SW 1271 (cell line): Measurements from ENCODE around the gene KIF17.
"Not testable (repeated sequence)": the region's sequence is repeated elsewhere in the genome, so short reads cannot be mapped to it uniquely, and the experiment has no call there.

Experiments used
- DNase-seq, 2 experiments: peaks; one replicate each; lab custom pipeline; 2025; lab: John Stamatoyannopoulos, UW

Gene KIF17

DNA sequence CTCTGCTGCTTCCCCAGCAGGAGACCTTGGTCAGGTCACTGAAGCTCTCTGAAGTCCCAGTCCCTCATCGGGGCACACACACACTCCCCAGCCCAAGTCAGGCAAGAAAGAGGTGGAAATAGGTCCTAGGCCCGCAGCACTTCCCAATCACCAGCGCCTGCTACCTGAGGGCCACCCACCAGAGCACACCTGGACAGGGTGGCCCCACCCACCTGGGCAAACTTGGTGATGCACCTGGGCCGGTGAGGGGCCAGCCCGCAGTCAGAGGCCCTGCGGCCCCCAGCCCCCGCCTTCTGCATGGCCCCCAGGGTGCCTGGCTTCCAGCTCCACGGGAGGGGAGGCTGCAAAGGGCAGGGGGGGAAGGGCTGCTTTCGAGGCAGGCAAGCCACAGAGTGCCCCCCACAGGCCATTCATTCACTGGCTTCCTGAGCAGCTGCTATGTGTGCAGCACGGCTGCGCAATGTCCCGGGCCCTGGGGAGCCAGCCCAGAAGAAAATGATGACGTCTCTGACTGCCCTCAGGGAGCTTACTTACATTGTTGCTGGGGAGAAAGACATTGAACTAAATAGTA is 10.0 kb upstream of the KIF17 start:
- no peak for DNase-seq

DNA sequence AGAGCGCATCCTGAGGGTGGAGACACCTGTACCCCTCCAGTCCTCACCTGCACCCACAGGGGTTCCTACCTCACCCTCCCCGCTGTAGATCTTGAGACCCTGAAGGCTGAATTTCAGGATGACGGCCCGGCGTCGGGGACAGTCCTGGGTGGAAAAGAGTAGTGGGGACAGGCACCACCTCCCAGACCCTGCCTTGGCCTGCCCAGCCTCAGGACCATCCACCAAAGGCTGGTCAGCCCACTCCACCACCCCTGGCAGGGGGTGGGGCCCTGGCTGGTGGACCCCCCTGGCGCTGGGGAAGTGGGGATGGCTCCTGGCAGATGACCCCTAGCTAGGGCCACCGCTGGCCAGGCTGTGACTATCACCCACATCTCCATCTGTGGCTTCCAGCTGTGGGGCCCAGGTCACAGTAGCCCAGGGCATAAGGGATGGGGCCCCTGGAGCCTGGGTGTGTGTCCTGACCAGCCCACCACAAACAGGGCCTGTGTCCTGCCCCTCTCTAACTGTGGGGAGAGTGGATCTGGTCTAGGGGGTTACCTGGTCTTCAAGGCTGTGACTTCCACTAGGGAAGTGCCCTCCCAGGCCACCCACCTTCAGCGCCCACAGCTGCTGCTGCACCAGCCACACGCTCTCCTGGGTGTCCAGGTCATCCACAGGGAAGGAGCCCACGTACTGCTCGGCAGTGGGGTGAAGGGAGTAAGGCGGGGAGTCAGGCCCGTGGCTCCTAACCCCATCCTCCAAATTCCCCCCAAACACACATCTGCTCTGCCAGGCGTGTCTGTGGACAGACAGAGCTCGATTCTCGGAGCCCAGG is 9.3 kb upstream of the KIF17 start:
- no peak for DNase-seq

DNA sequence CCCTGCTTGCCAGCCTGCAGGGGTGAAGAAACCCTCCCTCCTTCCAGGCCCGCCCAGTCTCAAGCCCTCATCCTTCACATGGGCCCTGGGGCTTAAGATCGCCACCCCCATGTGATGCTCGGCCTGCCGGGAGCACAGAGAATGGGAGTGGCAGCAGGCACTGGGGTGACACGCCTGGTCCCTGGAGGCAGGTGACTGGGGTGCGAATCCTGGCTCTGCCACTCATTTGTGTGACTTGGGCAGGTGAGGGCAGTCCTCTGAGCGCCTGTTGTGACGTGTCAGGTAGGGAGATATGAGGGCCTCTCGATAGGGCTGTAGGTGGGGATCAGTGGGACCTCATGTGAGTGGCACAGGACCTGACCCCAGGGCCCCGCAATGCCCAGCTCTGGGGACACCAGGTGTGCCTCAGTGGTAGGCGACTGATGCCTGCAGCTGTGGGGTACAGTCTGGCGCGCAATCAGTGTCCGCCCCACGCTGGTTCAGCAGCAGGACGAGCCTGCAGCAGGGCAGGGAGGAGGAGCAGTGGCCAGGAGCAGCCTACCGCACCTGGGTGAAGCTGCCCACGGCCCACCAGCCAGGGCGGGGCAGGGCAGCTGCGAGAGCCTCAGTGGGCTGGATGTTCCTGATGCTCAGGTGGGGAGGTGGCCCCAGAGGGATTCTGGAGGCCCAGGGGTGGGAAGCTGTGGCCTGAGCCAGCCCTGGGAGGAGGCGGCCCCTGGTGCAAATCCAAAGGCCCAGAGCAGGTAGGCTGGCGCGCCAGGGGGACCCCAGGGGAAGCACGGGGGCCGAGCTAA is 8.5 kb upstream of the KIF17 start:
- no peak for DNase-seq

DNA sequence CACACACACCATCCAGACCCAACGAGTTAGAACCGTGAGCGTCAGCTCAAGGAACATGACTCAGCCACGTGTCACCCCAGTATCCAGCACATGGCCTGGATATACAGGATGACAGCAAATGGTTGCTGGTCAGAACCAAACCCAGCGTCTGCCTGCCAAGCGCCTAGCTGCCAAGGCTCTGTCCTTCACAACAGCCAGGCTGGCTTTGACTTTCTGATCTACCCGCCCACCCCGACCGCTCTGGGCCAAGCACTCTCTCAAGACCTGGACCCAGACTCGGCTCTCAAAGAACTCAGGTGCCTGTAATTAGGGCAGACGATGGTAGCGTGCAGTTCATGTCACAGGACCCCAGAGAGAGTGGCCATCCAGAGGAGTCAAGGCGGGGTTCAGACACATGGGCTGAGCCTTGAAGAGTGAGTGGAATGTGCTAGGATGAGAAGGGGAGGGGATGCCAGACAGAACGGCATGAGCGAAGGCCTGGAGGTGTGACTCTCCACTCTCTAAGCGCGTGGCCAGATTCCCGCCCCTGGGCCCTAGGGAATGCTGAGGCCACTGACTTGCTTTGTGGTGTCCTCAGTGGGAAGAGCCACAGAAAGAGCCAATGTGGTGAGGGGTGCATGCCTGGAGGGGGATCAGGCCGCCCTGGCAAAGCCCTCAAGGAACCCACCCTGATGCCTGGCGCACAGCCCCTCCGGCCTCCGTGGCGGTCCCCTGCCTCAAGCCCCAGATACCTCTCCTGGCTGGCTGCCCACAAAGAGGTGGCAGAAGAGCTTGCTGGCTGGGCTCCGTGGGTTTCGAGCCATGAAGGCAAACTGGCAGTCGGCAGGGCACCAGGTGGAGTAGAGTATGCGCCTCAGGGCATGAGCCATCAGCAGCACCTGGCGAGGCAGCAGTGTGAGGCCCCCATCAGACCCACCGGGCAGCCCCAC is 7.6 kb upstream of the KIF17 start:
- DNase-seq: no peak

DNA sequence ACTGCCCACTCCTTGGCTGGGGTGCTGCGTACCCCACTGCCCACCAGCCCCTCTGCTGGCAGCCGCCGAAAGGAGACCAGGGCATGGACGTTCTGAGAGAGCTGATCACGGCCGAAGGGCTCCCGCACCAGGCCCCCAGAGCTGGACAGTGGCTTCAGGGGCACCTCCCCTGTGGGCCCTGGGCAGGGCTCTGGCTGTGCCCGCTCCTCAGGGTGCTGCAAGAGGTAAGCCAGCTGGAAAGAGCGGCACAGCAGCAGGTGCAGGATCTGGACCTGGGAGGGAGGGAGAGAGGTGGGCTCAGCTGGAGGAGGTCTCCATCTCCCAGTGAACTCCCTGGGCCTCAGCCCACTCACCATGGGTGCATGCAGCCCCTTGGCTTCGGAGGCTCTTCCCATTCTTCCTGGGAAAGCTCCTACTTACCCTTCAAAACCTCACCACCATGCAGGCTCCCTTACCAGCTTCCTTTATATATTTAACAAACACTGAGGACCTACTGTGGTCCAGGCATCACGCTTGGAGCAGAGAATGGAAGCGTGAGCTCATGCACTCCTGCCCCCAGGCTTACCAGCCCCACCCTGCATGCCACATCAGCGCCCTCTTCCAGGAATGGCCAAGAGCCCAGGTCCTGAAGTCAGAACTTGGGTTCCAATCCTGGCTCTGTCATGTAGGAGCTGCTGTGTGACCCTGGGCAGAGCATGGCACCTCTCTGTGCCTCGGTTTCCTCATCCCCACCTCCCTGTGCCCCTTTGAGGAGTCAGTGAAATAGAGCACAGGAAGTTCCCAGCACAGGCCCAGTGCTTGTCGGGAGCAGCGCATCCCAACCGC is 6.8 kb upstream of the KIF17 start:
- DNase-seq: no peak

DNA sequence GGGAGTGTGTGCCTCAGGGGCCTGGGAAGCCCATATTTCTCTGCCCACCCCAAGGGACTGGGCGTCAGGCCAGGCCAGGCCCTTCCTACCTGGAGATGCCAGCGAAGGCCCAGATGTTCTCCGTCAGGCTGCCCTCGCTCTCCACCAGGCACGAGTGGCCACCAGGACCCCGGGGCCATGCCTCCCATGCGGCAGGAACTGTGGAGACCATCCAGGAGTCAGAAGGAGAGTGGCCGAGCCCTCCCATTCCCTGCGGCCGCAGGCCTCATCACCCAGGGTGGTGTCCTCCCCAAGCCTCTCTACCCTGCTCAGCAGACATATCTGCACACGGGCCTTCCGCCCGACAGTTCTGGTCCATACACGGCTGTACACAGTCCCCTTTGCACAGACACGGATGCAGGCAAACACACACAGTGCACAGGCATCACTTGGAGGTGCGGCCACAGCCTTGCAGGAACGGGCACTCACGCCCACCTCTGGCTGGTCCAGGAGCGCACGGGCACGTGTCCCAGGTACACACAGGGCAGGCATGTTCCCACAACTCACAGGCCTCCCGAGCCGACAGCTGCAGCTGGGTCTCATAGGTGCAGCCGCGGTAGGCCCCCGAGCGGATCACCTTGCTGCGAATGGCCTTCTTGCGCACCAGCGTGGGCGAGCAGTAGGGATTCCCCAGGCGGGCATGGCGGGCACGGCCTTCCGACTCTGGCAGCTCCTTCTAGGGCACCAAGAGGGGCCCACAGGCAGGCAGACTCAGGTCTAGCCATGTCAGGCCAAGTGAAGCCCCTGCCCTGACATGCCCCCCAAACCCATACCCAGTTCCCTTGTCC is 5.9 kb upstream of the KIF17 start:
- no peak for DNase-seq

DNA sequence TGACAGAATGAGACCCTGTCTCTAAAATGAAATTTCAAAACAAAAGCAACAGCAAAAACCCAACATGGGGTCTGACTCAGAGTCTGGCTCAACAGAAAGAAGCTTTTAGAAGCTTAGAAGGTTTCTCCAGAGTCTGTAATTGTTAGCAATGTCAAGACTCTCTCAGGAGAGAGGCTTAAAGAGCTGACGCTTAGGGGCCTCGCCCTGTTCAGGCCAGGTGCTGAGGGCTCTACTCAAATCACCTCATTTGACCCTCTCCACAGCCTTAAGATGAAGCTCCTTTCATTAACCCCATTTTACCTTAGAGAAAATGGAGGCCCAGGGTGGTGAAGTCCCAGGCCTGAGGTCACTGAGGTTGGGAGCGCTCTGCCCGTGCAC is 5.3 kb upstream of the KIF17 start:
- no peak for DNase-seq

DNA sequence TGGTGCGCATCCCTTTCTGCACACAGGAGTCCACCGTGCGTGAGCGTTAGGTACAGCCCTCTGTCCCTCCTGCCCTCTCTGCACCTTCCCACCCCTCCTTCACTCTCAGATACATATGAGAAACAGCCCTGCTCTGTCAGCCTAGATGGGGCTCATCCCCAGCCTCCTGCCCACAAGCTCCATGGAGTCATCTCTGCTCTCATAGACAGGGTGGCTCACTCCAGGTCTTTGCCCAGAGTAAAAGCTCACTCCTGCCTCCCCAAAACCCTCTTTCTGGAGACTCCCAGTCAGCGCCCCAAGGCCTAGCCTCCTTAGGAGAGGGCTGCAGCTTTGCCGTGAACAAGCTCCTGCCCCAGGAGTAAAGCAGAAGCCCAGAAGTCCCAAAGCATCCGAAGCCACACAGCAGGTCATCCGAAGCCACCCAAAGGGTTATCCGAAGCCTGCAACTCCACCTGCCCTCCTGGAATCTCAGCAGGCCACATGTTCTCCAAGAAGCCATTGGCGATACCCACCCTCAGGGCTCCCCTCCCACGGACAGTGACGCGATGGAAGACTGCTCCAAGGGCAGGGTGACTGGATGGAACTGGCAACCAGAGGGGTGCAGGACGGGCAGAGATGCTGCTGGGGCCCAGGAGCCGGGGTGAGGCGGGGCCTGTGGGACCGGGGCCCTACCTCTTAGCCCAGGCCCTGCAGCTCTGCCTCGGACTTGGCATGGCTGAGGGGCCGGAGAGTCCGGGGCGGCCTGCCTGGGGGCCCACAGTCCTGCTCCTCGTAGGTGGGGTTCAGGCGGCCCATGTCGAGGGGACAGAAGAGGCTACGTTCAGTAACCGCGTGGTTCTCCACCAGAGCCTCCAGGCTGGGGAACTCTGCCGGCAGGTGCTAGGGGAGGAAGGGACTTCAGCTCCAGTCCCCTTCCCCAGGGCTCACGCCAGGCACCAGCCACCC is 3.6 kb upstream of the KIF17 start:
- no peak for DNase-seq

DNA sequence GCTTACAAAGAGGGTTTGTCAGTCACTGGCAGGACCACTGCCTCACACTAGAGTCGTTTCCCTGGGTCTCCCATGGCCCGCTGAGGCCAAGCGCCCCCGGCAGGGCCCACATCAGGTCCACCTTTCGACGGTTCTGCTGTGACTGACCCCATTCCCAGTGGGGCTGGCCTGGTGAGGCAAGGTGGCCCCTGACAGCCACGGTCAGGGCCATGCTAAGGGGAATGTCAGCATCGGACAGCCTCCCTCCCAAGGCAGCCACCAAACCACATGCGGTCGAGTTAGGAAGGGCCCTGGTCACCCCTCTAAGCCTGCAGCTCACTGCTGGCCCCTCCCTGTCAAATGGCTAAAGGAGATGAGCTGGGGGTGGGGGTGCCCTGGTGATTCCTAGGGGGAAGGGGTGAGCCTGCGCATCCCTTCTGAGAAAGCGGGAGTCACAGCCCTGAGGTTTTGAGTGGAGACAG is 2.9 kb upstream of the KIF17 start:
- DNase-seq: no peak

DNA sequence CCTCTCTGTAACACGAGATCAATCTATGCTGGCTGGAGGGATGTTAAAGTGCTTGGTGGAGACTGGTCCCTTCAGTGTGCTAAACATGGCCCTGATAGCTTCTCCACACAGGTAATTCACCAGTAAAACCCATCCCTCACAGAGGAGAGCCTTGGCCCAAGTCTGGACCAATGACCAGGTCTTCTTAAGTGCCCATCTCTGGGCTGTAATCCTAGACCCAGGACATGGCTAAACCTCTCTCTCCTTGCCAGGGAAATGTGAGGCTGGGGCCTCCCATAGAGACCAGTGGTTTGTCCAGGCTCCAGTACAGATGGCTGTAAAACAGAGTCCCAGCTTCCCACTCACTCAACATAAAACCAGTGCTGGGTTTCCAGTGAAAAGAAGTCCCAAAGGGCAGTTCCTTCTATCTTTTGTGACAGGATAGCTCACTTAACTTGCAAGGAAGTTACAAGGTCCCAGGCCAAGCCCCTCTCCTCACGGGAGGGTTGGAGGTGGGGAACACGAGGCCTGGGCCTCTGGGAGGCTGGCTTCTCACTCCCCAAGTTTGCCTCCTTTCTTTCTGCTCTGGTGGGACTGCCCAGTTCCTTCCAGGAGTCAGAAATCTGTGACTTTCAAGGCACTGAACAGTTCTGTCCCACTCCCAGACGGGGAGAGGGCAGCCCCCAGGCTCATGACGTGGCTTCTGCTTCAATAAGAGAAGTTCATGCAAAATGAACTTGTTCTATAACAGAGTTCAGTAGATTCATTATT is 2.2 kb upstream of the KIF17 start:
- no peak for DNase-seq

DNA sequence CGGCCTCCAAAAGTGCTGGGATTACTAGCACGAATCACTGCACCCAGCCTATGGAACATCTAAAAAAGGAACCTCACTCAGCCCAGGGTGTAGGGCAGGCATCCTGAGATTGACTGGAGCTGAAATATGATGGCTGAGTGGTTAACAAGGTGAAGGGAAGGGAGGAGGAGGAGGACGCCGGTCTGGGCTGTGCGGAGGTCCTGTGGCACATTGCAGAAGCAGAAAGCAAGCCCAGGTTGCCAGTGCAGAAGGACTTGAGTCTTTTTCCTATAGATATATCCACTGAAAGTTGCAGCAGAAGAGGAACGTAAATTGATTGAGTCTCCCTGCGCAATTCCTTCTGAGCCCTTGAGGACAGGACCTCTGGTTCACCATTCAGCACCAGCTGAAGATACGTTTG is 1.5 kb upstream of the KIF17 start:
- DNase-seq: no peak

DNA sequence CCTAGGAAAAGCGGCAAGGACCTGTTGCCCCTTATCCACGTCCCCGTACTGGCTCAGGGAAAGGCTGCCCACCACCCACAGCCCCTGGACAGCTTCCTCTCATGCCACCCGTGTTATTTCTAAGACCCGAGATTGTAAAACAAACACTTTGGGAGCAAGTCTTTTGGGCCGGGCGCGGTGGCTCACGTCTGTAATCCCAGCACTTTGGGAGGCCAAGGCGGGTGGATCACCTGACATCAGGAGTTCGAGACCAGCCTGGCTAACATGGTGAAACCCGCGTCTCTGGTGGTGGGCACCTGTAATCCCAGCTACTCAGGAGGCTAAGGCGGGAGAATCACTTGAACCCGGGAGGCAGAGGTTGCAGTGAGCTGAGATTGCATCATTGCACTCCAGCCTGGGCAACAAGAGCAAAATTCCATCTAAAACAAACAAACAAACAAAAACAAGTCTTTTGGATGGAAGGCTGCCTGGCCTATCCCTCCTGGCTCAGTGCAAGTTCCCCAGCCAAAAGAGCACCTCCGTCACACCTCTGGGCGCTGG is 606 bp upstream of the KIF17 start:
- not testable (repeated sequence) for DNase-seq

DNA sequence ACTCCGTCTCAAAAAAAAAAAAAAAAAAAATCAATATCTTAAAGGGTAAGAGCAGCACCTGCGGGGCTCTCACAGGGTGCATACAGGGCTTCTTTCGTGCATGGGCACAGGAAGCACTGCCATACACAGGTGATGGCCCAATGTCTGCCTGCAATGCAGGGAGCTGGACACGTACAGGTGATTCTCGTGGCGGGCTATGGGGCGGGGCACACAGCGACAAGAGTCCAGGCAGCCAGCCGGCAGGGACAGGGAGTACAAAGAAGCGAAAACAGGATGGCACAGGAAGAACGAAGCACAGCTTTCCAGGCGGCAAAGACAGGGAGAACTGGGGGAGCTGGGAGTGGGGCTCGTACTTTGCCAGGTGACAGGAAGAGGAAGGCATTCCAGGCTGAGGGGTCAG is 1.6 kb downstream of the KIF17 start:
- no peak for DNase-seq

DNA sequence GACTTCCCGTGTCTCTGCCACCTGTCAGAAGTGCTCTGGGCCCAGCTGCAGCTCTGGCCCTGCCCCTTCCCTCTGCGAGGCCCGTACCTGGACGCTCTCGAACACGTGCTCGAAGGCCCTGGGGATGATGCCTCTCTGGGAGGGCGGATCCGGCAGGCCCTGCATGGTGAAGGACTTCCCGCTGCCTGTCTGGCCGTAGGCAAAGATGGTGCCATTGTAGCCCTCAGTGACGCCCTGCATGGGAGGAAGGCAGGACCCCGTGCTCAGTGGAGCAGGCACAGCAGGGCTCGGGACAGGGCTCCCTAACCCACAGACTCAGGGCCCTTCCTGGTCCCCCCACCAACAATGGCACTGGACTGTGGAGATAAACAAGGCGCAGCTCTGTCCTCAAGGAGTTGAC is 2.4 kb downstream of the KIF17 start:
- no peak for DNase-seq

DNA sequence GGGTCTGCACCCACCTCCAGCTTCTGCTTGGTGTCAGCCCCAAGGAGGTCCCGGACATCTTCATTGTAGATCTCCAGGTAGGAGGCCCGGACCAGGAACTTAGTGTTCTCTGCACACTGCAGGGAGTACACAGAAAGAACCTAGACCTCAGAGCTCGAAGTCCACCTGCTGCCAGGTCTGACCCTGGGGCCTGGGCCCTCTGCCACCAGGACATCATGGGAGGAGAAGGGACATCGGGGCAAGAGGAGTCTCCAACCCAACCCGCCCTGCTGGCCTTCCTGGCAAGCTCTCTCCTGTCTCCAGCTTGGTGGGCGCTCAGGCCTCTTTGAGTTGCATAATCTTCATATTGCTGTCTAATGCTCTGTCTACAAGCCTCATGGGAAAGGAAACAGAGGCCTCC is 4.4 kb downstream of the KIF17 start:
- DNase-seq: no peak

DNA sequence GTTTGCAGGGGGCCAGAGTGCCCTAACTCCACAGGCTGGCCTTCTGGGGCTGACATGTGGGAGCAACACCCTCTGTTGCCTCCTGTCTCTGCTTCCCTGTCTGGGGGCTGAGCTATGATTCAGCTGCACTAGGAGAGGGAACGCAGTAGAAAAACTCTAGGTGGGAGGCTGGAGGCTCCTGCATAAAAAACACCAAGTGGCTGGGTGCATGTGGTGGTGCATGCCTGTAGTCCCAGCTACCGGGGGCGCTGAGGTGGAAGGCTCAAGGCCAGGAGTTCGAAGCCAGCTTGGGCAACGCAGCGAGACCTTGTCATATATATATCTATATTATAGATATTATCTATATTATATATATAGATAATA is 5.6 kb downstream of the KIF17 start:
- DNase-seq: no peak

DNA sequence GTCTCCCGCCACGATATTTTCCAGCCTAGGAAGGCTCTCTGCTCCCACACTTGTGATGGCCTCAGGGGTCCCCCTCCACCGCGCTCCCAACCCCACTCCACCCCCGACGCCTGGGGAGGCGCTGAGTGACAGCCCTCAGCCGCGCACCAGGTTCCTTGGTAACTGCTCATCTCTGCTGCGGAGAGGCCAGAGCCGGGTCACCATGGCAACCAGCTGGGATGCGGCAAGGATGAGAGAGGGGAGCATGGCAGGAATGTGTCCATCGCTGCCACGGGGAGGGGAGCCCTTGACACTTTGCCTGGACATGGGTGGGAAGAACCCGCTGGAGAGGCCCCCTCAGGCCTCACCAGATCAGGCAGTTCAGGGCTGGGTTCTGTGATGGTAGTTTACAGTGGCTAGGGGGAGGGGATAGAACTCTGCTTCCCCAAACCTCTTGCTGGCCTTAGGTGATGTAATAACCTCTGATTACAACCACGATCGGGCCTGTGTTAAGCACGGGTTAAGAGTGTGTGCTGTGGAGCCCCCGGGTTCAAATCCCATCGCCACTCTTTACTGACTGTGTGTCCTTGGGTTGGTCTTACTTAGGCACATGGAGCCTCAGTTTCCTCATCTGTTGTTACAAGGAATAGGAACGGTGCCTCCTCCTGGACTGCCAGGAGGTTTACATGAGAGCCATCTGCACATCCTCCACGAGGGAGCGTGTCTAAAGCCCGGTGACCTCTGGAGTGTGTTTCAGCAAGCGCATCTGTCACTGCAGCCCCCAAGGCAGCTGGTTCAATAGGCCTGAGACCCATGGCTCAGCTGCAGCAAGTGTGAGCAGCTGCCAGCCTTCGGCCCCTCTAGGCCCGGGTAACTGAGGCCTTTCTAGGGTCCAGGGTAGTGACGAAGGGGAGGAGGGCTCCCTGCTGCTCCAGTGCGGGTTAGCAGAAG is 6.3 kb downstream of the KIF17 start:
- DNase-seq: no peak
